GM19455 (cell line): ENCODE measurements around the gene BMPR1B.

Source experiments
- ATAC-seq: cut with Tn5 transposase; IDR thresholded peaks from one replicate; pipeline ENCODE4 v1.9.1; 2021; ENCODE audit not compliant: unreplicated experiment

Gene BMPR1B

GRCh38 chr4:94757192-94758140, at the start of gene BMPR1B:
TSS of gene BMPR1B (plus strand) at chr4:94757955. CDS start at chr4:95104425, 346,470 bp downstream.
- ATAC-seq = no peak

GRCh38 chr4:94711635-94712034, 46.1 kb upstream of the BMPR1B start:
- no peak for ATAC-seq

- ATAC-seq = no peak
Observed at GRCh38 chr4:94714365-94715160, 43.2 kb upstream of the BMPR1B start.

- ATAC-seq = no peak
Observed at GRCh38 chr4:94715726-94716125, 42.0 kb upstream of the BMPR1B start.

- no peak for ATAC-seq
Observed at GRCh38 chr4:94721310-94721709, 36.4 kb upstream of the BMPR1B start.

GRCh38 chr4:94722270-94722669, 35.5 kb upstream of the BMPR1B start:
- no peak for ATAC-seq

GRCh38 chr4:94722748-94723147, 35.0 kb upstream of the BMPR1B start:
- ATAC-seq = no peak

- ATAC-seq = no peak
Observed at GRCh38 chr4:94724016-94724790, 33.6 kb upstream of the BMPR1B start.

GRCh38 chr4:94726524-94727123, 31.1 kb upstream of the BMPR1B start:
- no peak for ATAC-seq

GRCh38 chr4:94728056-94728766, 29.5 kb upstream of the BMPR1B start:
- ATAC-seq = no peak

GRCh38 chr4:94732358-94732698, 25.4 kb upstream of the BMPR1B start:
- no peak for ATAC-seq

GRCh38 chr4:94739741-94740140, 18.0 kb upstream of the BMPR1B start:
- no peak for ATAC-seq

GRCh38 chr4:94741304-94741703, 16.5 kb upstream of the BMPR1B start:
- ATAC-seq = no peak

- ATAC-seq = no peak
Observed at GRCh38 chr4:94743838-94744237, 13.9 kb upstream of the BMPR1B start.

GRCh38 chr4:94744850-94745249, 12.9 kb upstream of the BMPR1B start:
- no peak for ATAC-seq

- no peak for ATAC-seq
Observed at GRCh38 chr4:94746746-94747145, 11.0 kb upstream of the BMPR1B start.

GRCh38 chr4:94758141-94758699, 465 bp downstream of the BMPR1B start:
- no peak for ATAC-seq

- no peak for ATAC-seq
Observed at GRCh38 chr4:94758700-94759399, 1.1 kb downstream of the BMPR1B start.

GRCh38 chr4:94759767-94760211, 2.0 kb downstream of the BMPR1B start:
- no peak for ATAC-seq
